ENCODE measurements around the gene OR12D1. TPM values are rescaled to one million over a fixed set of nuclear protein-coding genes. Genes with fewer than 3 reads are reported as not detected.
"Not testable (repeated sequence)": the region's sequence is repeated elsewhere in the genome, so short reads cannot be mapped to it uniquely, and the experiment has no call there.

The OR12D1 gene
- total RNA-seq: not detected

DNA sequence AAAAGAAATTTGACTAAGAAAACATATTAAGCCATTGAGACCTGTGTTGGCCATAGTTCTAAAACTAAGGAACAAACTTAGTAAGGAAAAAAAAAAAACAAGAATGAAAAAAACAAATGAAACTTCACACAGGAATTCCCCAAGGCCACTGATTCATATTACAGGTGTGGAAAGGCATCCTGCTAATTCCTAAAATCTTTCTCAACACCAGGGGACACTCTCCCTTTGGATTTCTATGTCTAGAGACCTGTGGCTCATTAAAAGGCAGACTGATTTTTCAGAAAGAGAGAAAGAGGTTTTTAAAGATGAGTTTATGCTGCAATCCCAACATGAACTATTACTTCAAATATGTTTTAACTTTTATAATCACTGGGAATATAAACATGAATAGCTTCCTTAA, at the start of gene OR12D1:
OR12D1 (plus strand) TSS at position 341 of the 400 bp plus-strand sequence.
- no peak for DNase-seq

- no peak for DNase-seq
These were observed 46.0 kb upstream of the OR12D1 start, which contains the start of gene OR5V1 for GRCh38 chr6:29368765-29369164. TSS of gene OR5V1 (minus strand) at chr6:29368865. CDS start at chr6:29356195, 12,670 bp downstream.

- no peak for DNase-seq
These were observed 39.5 kb upstream of the OR12D1 start, which contains the start of gene OR12D3 for GRCh38 chr6:29375191-29375590. TSS of gene OR12D3 (minus strand) at chr6:29375291. CDS start at chr6:29375287, 4 bp downstream.

- DNase-seq: no peak
These were observed 38.7 kb upstream of the OR12D1 start for GRCh38 chr6:29376003-29376402.

- no peak for DNase-seq
These were observed 26.2 kb upstream of the OR12D1 start for GRCh38 chr6:29388533-29388932.

DNA sequence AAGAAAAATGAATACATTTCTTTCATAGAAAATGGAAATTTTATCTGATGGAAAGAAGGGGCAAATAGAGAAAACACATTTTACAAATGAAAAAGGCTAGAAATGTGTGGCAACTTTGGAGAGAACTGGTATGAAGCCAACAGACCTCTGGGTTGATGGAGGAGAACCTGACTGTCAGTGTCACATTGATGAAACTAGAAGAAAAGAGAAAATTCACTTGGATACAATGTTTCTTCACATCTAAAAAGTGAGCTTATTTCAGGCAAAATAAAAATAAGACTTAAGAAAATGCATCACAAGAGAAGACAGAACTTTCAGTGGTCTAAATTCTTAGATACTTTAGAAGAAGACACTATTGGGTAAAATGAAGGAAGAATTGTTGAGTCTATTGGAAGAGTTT, 19.4 kb upstream of the OR12D1 start, which contains the start of gene OR12D2:
OR12D2 (plus strand) TSS at position 301 of the 400 bp plus-strand sequence. CDS start 1,069 bp downstream, outside the sequence.
- no peak for DNase-seq

- no peak for DNase-seq
These were observed 15.2 kb upstream of the OR12D1 start for GRCh38 chr6:29399525-29399924.

GRCh38 chr6:29403801-29404200, 10.9 kb upstream of the OR12D1 start:
- DNase-seq: no peak

DNA sequence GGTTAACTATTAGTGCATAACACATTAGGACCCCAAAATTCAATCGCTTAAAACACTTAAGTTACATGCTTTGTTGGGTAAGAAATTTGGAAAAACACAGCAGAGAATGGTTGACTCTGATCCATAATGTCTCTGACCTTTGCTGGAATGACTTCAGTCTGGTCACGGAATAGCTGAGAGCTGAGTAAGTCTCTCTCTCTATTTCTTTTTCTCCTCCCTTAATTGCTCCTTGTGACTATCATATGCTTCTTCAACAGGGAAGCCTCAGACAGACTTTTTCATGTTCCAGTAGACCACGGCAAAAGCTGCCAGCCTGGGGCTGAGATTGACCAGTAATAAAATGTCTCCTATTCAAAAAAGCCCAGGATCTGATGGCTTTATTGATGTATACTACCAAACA, 4.8 kb downstream of the OR12D1 start:
- DNase-seq: no peak

GRCh38 chr6:29424168-29424567, 9.4 kb downstream of the OR12D1 start:
- no peak for DNase-seq

DNA sequence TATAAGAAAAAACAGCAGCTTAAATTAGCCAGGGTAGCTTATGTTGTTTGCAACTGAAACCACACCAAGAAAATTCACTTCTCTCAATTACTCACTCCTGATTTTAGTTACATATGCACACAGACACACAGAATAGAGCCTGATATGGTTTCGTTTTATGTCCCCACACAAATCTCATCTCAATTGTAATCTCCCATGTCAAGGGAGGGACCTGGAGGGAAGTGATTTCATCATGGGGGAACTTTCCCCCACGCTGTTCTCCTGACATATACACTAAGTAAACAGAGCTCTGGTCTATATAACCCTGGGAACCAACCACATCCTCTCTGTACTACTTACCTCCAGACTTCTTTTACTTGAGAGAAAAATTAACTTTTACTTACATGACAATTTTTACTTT, 9.8 kb downstream of the OR12D1 start:
- DNase-seq: no peak

DNA sequence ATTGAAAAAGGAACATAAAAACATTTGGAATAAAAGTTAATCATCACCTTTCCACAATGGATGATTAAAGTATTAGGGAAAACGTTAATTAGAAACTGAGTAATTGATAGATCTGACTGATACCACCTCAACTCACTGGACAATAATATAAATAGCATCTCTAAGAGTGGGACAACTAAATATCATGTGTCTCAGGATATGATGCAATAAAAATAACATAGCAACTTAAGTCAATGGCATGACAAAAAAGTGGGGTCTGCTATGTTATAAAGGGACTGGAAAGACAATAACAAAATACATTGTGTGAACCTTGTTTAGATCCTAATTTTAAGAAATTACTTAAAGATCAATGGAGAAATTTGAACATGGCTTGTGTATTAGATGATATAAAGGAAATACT, 10.3 kb downstream of the OR12D1 start:
- no peak for DNase-seq

DNA sequence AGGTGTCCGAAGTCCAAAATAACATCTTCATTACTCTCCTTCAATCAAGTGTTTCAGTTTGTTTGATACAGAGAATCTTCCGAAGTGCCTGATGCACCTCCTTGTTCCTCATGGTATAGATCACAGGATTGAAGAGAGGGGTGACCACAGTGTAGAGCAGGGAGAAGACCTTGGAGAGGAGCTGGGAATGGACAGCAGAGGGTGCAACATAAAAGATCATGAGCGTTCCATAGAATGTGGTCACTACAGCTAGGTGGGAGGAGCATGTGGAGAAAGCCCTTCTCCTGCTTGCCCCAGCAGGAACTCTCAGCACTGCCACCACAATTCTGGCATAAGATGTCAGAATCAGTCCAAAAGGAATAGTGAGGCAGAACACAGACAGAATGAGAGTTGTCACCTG, 11.9 kb downstream of the OR12D1 start:
- no peak for DNase-seq

DNA sequence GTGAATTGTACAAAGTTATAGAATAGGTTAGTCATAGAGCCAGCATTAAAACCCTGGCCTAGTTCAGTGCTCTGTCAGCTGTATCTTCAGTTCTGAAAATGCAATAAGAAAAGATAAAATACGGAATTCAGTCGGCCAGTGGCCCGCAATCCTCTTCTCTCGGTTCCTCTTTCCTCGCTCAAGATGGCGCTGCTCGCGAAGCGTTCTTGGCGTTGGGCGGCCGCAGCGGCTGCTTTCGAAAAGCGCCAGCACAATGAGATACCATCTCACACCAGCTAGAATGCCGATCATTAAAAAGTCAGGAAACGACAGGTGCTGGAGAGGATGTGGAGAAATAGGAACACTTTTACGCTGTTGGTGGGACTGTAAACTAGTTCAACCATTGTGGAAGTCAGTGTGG, 22.0 kb downstream of the OR12D1 start:
- DNase-seq: not testable (repeated sequence)

DNA sequence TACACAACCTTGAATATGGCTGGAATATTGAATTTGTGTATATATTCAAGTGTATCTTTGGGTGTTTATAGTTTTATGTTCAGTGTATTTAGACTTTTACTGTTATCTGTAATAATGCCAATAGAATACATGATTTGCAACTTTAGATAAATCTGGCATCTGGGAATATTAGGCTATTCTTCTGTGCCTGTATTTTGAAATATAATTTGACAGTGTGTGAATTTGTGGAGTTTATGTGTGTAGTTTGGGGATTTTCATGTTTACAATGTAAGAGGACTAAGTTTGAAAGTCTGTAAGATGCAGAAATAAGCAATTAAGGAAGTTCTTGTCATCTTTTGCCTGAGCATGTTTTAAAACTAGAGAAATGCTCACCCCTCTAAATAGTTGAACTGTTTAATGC, 24.3 kb downstream of the OR12D1 start, which contains the start of gene OR10C1:
OR10C1 (plus strand) TSS at position 301 of the 400 bp plus-strand sequence. CDS start 710 bp downstream, outside the sequence.
- no peak for DNase-seq

- DNase-seq: no peak
These were observed 28.0 kb downstream of the OR12D1 start for GRCh38 chr6:29442719-29443118.

DNA sequence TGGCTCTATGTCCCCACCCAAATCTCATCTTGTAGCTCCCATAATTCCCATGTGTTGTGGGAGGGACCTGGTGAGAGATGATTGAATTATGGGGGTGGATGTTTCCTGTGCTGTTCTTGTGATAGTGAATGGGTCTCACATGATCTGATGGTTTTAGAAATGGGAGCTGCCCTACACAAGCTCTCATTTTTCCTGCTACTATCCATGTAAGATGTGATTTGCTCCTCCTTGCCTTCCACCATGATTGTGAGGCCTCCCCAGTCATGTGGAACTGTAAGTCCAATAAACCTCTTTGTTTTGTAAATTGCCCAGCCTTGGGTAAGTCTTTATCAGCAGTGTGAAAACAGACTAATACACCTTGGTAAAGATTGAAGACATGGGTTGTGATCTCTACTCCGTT, 29.3 kb downstream of the OR12D1 start:
- DNase-seq: not testable (repeated sequence)

GRCh38 chr6:29447670-29448069, 32.9 kb downstream of the OR12D1 start:
- no peak for DNase-seq

DNA sequence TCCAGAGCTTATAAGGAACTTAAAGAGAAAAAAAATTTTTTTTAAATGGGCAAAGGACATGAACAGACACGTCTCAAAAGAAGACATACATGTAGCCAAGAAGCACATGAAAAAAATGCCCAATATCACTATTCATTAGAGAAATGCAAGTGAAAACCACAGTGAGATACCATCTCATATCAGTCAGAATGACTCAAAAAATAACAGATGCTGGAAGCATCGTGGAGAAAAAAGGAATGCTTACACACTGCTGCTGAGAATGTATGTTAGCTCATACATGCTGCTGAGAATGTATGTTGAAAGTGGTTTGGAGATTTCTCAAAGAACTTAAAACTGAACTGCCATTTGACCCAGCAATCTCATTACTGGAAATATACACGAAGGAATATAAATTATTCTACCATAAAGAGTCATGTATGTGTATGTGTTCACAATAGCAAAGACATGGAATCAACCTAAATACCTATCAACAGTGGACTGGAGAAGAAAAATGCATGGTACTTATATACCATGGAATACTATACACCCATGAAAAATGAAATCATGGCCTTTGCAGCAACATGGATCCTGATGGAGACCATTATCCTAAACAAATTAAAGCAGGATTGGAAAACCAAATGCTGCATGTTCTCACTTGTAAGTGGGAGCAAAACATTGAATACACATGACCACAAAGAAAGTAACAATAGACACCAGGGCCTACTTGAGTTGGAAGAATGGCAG, 36.9 kb downstream of the OR12D1 start:
- DNase-seq: no peak

- no peak for DNase-seq
These were observed 42.2 kb downstream of the OR12D1 start, which contains the start of the genes OR11A1 and OR2H1 for GRCh38 chr6:29456971-29457370. TSS of gene OR11A1 (minus strand) at chr6:29457071. CDS start at chr6:29427641, 29,430 bp downstream. TSS of gene OR2H1 (plus strand) at chr6:29457155. CDS start at chr6:29461770, 4,615 bp downstream.

GRCh38 chr6:29461021-29461814, 46.5 kb downstream of the OR12D1 start:
- no peak for DNase-seq

GRCh38 chr6:29462022-29462421, 47.3 kb downstream of the OR12D1 start:
- DNase-seq: no peak

- DNase-seq: no peak
These were observed 50.6 kb downstream of the OR12D1 start for GRCh38 chr6:29465279-29465678.

Data from skin of body (tissue), 2 donors.